ENCODE measurements around the gene RPL28. TPM values are rescaled to one million over a fixed set of nuclear protein-coding genes. Genes with fewer than 3 reads are reported as not detected.

RPL28 gene
- total and polyA plus RNA-seq, 2 of the 13 experiments (the other 11 are each of a cell fraction or from before 2014, with no cell fraction given) = 105 to 420 TPM

GRCh38 chr19:55407800-55408532, 22.2 kb downstream of the RPL28 start (continued):
- TF ChIP-seq, protein P1, sequence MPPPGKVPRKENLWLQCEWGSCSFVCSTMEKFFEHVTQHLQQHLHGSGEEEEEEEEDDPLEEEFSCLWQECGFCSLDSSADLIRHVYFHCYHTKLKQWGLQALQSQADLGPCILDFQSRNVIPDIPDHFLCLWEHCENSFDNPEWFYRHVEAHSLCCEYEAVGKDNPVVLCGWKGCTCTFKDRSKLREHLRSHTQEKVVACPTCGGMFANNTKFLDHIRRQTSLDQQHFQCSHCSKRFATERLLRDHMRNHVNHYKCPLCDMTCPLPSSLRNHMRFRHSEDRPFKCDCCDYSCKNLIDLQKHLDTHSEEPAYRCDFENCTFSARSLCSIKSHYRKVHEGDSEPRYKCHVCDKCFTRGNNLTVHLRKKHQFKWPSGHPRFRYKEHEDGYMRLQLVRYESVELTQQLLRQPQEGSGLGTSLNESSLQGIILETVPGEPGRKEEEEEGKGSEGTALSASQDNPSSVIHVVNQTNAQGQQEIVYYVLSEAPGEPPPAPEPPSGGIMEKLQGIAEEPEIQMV (CRISPR knock-in tag; IDR thresholded peaks at IDR 0.05; ENCODE audit: low read depth) = no peak
- TF ChIP-seq, protein P2, sequence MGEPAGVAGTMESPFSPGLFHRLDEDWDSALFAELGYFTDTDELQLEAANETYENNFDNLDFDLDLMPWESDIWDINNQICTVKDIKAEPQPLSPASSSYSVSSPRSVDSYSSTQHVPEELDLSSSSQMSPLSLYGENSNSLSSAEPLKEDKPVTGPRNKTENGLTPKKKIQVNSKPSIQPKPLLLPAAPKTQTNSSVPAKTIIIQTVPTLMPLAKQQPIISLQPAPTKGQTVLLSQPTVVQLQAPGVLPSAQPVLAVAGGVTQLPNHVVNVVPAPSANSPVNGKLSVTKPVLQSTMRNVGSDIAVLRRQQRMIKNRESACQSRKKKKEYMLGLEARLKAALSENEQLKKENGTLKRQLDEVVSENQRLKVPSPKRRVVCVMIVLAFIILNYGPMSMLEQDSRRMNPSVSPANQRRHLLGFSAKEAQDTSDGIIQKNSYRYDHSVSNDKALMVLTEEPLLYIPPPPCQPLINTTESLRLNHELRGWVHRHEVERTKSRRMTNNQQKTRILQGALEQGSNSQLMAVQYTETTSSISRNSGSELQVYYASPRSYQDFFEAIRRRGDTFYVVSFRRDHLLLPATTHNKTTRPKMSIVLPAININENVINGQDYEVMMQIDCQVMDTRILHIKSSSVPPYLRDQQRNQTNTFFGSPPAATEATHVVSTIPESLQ (CRISPR knock-in tag; conservative IDR thresholded peaks at IDR 0.05) = no peak
- TF ChIP-seq, protein P3, sequence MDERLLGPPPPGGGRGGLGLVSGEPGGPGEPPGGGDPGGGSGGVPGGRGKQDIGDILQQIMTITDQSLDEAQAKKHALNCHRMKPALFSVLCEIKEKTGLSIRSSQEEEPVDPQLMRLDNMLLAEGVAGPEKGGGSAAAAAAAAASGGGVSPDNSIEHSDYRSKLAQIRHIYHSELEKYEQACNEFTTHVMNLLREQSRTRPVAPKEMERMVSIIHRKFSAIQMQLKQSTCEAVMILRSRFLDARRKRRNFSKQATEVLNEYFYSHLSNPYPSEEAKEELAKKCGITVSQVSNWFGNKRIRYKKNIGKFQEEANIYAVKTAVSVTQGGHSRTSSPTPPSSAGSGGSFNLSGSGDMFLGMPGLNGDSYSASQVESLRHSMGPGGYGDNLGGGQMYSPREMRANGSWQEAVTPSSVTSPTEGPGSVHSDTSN (CRISPR knock-in tag; IDR thresholded peaks at IDR 0.05) = peak; percentile 66
- TF ChIP-seq ZNF776 (CRISPR knock-in tag; IDR thresholded peaks at IDR 0.05) = peak; percentile 14
- no peak for TF ChIP-seq ZUFSP (CRISPR knock-in tag; IDR thresholded peaks at IDR 0.05; ENCODE audit: borderline replicate concordance)
- TF ChIP-seq MTA1 (CRISPR knock-in tag; IDR thresholded peaks at IDR 0.05; ENCODE audit: borderline replicate concordance) = no peak; the same call in 1 of the 2 replicates
- no peak for TF ChIP-seq HMG20A (CRISPR knock-in tag; IDR thresholded peaks at IDR 0.05; ENCODE audit: borderline replicate concordance)
- no peak for TF ChIP-seq TP53 (CRISPR knock-in tag; conservative IDR thresholded peaks at IDR 0.05)
- no peak for TF ChIP-seq PAF1 (CRISPR knock-in tag; IDR thresholded peaks at IDR 0.05)
- 0 out of 2 replicates have a peak, but pooled peaks have one; percentile 78 for TF ChIP-seq SNAI1 (CRISPR knock-in tag; IDR thresholded peaks at IDR 0.05; ENCODE audit: borderline replicate concordance)
- TF ChIP-seq MXI1 (IDR thresholded peaks at IDR 0.05; ENCODE audit: borderline replicate concordance, low read depth, low read length) = no peak; the same call in 2 of the 3 replicates
- TF ChIP-seq, protein P4, sequence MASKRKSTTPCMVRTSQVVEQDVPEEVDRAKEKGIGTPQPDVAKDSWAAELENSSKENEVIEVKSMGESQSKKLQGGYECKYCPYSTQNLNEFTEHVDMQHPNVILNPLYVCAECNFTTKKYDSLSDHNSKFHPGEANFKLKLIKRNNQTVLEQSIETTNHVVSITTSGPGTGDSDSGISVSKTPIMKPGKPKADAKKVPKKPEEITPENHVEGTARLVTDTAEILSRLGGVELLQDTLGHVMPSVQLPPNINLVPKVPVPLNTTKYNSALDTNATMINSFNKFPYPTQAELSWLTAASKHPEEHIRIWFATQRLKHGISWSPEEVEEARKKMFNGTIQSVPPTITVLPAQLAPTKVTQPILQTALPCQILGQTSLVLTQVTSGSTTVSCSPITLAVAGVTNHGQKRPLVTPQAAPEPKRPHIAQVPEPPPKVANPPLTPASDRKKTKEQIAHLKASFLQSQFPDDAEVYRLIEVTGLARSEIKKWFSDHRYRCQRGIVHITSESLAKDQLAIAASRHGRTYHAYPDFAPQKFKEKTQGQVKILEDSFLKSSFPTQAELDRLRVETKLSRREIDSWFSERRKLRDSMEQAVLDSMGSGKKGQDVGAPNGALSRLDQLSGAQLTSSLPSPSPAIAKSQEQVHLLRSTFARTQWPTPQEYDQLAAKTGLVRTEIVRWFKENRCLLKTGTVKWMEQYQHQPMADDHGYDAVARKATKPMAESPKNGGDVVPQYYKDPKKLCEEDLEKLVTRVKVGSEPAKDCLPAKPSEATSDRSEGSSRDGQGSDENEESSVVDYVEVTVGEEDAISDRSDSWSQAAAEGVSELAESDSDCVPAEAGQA (IDR thresholded peaks at IDR 0.05; ENCODE audit: low read depth) = peak; percentile 47; the same call in 1 of the 2 replicates
- TF ChIP-seq, protein P4 (CRISPR knock-in tag; IDR thresholded peaks at IDR 0.05; ENCODE audit: borderline replicate concordance) = no peak
- peak; percentile 69; the same call in 1 of the 2 replicates for TF ChIP-seq ERF (CRISPR knock-in tag; IDR thresholded peaks at IDR 0.05)
- TF ChIP-seq HES4 (CRISPR knock-in tag; IDR thresholded peaks at IDR 0.05; ENCODE audit: borderline replicate concordance) = no peak

Data from HepG2 (cell line).